Testis (tissue), 2 donors: ENCODE data around the gene POU6F2.

Source experiments
- POLR2A ChIP-seq: fragments of 450-650 bp; IDR thresholded peaks from one replicate; pipeline ENCODE4 v1.6.1; 2017; ENCODE audit warnings: antibody characterized with exemption, mild to moderate bottlenecking, moderate library complexity
- TF ChIP-seq, protein P1 (sequence below), 3 experiments: fragments of 450-650 bp in 2 of 3; fragments of 200-600 bp in 1 of 3; sonication (generic) in 1 of 3; IDR thresholded peaks; one replicate each; pipeline ENCODE4 v1.5.1; 2016 to 2019; ENCODE audit warnings: antibody characterized with exemption in 3 of 3, mild to moderate bottlenecking in 2 of 3, moderate library complexity in 1 of 3

DNA sequence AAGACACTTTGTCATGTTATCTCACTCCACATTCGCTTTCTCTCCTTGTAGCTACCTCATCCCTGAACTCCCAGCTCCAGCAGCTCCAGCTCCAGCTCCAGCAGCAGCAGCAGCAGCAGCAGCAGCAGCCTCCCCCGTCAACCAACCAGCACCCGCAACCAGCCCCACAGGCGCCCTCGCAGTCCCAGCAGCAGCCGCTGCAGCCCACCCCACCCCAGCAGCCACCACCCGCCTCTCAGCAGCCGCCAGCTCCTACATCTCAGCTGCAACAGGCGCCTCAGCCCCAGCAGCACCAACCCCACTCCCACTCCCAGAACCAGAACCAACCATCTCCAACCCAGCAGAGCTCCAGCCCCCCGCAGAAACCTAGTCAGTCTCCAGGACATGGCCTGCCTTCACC is 361.9 kb downstream of the POU6F2 start:
- TF ChIP-seq, protein P1, sequence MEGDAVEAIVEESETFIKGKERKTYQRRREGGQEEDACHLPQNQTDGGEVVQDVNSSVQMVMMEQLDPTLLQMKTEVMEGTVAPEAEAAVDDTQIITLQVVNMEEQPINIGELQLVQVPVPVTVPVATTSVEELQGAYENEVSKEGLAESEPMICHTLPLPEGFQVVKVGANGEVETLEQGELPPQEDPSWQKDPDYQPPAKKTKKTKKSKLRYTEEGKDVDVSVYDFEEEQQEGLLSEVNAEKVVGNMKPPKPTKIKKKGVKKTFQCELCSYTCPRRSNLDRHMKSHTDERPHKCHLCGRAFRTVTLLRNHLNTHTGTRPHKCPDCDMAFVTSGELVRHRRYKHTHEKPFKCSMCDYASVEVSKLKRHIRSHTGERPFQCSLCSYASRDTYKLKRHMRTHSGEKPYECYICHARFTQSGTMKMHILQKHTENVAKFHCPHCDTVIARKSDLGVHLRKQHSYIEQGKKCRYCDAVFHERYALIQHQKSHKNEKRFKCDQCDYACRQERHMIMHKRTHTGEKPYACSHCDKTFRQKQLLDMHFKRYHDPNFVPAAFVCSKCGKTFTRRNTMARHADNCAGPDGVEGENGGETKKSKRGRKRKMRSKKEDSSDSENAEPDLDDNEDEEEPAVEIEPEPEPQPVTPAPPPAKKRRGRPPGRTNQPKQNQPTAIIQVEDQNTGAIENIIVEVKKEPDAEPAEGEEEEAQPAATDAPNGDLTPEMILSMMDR (IDR thresholded peaks at IDR 0.05): no peak
- no peak for TF ChIP-seq POLR2A
